Left lung (tissue), 10 donors: ENCODE data around the gene SECTM1. TPM values are rescaled to one million over a fixed set of nuclear protein-coding genes. Genes with fewer than 3 reads are reported as not detected.
A peak's percentile ranks its signal among the peaks of the same experiment; 100 is the strongest.

Experiments
- ATAC-seq: fragments of 200-7000 bp; cut with Tn5 transposase; one replicate; pipeline ENCODE4 v1.9.1; 2020; ENCODE audit warnings: moderate library complexity
- DNase-seq, 4 donors: peaks; one replicate each; pipeline ENCODE4 v3.0.0-alpha.2; 2013 to 2020
- H3K27ac ChIP-seq, 2 donors: fragments of 200-600 bp; sonication (generic) in 1 of 2; one replicate each; pipeline versions ENCODE4 v1.5.0 to v1.8.0; 2020 to 2021
- H3K27me3 ChIP-seq, 2 donors: fragments of 200-600 bp; sonication (generic) in 1 of 2; one replicate each; pipeline versions ENCODE4 v1.5.0 to v1.8.0; 2020 to 2021
- H3K36me3 ChIP-seq, 2 donors: fragments of 200-600 bp; sonication (generic) in 1 of 2; one replicate each; pipeline versions ENCODE4 v1.5.0 to v1.8.0; 2020 to 2021
- H3K4me1 ChIP-seq, 2 donors: fragments of 200-600 bp; one replicate each; pipeline ENCODE4 v1.8.0; 2021
- H3K4me3 ChIP-seq, 2 donors: fragments of 200-600 bp; sonication (generic) in 1 of 2; one replicate each; pipeline versions ENCODE4 v1.5.0 to v1.8.0; 2020 to 2021; ENCODE audit warnings: mild to moderate bottlenecking in 1 of 2
- H3K9me3 ChIP-seq, 2 donors: fragments of 200-600 bp; sonication (generic) in 1 of 2; one replicate each; pipeline versions ENCODE4 v1.5.0 to v1.8.0; 2020 to 2021
- intact Hi-C, 2 donors: fragments of 100-400 bp; cut with DNase I; formaldehyde crosslinking; loops; one replicate each; pipeline versions ENCODE4 v1.11.2 to v1.14.2; 2022
- polyA plus RNA-seq, 6 donors: library from polyadenylated mRNA; unstranded; fragments of 120-200 nt; gene quantifications; one replicate each; pipeline ENCODE4 v1.2.1, GENCODE V29; 2013; ENCODE audit not compliant: insufficient read length in 6 of 6
- total RNA-seq, 2 donors: library from RNA; stranded (reverse); fragmentation: NEBNext Ultra II Directional; extraction: Animal tissue kit (Norgen Biotek cat#: 25700); gene quantifications; one replicate each; pipeline ENCODE4 v1.2.1, GENCODE V29; 2021
- TF ChIP-seq, protein P1 (sequence below), 2 donors: fragments of 200-600 bp; sonication (generic) in 1 of 2; IDR thresholded peaks; one replicate each; pipeline versions ENCODE4 v1.5.0 to v1.8.0; 2021; ENCODE audit warnings: antibody characterized with exemption in 2 of 2
- donor health status: DM: no; HTN: yes; CAD: no.
- donor health status: DM: no; HTN: no; CAD: no.

Gene SECTM1
- total and polyA plus RNA-seq, 8 donors: 1.9 to 36.8 (median 2.7) TPM

DNA sequence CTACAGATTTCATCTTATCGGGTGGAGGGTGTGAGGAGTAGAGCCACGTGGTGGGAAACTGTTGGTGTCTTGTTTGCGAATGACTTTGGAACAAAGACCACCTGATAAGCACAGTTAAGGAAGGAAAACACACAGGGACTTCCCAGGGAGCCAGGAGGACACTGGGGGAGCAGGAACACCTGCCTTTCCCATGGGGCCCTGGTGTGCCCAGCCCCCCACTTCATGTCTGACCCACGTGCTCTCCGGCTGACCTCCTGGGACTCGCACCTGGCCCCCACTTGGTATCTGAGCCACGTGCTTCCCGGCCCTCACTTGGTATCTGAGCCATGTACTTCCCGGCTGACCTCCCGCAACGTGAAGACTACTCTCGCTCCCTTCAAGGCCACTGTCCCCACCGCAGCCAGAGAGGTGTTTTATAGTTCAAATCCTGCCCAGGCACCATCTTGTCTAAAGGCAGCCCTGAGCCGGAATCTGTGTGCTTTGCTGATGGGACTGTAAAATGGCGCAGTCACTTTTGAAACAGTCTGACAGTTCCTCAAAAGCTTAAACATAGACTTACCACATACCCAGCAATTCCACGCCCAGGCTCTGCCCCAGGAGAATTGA is 54.7 kb downstream of the SECTM1 start:
- H3K27ac ChIP-seq: peak overlapping the region in 1 of 2 donors; percentile 73
- H3K4me1 ChIP-seq: peaks cover 5 to 49% of the 10 kb centered on the region in 2 donors
- H3K27me3 ChIP-seq: no peaks in the 10 kb centered on the region
- intact Hi-C loops: no loop called here
- H3K9me3 ChIP-seq: no peaks in the 10 kb centered on the region
- DNase-seq (no peak), ATAC-seq (no peak)
- no peaks in the 10 kb centered on the region for H3K36me3 ChIP-seq
- TF ChIP-seq, protein P1, sequence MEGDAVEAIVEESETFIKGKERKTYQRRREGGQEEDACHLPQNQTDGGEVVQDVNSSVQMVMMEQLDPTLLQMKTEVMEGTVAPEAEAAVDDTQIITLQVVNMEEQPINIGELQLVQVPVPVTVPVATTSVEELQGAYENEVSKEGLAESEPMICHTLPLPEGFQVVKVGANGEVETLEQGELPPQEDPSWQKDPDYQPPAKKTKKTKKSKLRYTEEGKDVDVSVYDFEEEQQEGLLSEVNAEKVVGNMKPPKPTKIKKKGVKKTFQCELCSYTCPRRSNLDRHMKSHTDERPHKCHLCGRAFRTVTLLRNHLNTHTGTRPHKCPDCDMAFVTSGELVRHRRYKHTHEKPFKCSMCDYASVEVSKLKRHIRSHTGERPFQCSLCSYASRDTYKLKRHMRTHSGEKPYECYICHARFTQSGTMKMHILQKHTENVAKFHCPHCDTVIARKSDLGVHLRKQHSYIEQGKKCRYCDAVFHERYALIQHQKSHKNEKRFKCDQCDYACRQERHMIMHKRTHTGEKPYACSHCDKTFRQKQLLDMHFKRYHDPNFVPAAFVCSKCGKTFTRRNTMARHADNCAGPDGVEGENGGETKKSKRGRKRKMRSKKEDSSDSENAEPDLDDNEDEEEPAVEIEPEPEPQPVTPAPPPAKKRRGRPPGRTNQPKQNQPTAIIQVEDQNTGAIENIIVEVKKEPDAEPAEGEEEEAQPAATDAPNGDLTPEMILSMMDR (IDR thresholded peaks at IDR 0.05): no peak
- H3K4me3 ChIP-seq: no peak overlapping the region

DNA sequence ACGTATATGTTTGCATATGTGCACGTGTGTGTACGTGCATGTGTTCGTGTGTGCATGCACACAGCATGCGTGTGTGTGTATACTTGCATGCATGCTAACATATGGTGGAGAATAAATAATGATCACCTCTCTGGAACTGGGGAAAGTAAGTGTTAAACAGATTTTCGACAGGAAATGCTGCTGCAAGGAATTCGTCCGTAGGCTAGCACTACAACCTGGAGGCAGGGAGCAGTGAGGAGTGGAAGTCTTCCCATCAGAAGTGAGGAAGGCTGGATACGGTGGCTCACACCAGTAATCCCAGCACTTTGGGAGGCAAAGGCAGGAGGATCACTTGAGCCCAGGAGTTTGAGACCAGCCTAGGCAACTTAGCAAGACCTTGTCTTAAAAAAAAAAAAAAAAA is 55.3 kb downstream of the SECTM1 start:
- H3K27ac ChIP-seq: no peak overlapping the region

DNA sequence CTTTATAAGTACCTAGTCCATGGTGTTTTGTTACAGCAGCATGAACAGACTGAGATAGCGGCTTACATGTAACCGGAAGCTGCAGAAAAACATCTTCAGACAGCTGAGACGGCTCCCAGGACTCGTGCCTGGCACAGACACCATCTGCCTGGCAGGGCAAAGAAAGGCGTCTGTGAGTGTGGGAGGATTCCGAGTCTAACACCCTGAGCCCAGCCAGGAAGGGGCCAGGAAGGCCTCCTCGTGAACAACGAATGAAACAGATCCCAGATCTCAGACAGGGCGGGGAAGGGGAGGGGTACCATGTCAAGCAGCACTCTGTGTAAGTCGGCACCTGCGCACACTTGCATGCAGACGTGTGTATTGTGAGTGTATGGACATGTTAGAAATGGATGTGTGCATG is 55.7 kb downstream of the SECTM1 start:
- H3K4me3 ChIP-seq: no peak overlapping the region
- DNase-seq (no peak), ATAC-seq (no peak)
- H3K36me3 ChIP-seq: no peaks in the 10 kb centered on the region
- H3K27me3 ChIP-seq: no peaks in the 10 kb centered on the region
- TF ChIP-seq, protein P1 (IDR thresholded peaks at IDR 0.05): no peak
- H3K9me3 ChIP-seq: no peaks in the 10 kb centered on the region
- intact Hi-C loops: no loop called here
- peaks cover 7 to 42% of the 10 kb centered on the region in 2 donors for H3K4me1 ChIP-seq
- H3K27ac ChIP-seq: no peak overlapping the region

More for the DNA sequence above, 55.3 kb downstream of the SECTM1 start:
- DNase-seq (no peak), ATAC-seq (no peak)
- Histone ChIP-seq H3K4me1 (peaks cover 7 to 46% of the 10 kb centered on the region in 2 donors), H3K4me3 (no peak overlapping the region), H3K27me3 (no peaks in the 10 kb centered on the region), H3K36me3 (no peaks in the 10 kb centered on the region), H3K9me3 (no peaks in the 10 kb centered on the region)
- intact Hi-C loops: no loop called here
- TF ChIP-seq, protein P1 (IDR thresholded peaks at IDR 0.05): no peak

DNA sequence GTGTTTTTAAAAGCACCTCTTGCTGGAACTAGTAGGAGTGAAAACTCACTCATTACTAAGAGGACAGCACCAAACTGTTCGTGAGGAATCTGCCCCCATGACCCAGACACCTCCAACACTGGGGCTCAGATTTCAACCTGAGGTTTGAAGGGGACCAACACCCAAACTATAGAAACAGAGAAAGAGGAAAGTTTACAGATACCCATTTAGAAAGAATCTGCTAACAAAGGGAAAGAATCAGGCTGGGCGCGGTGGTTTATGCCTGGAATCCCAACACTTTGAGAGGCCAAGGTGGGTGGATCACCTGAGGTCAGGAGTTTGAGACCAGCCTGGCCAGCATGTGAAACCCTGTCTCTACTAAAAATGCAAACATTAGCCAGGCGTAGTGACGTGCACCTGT is 56.6 kb downstream of the SECTM1 start:
- H3K4me3 ChIP-seq: no peak overlapping the region
- H3K36me3 ChIP-seq: peaks cover 0 to 3% of the 10 kb centered on the region in 2 donors
- H3K9me3 ChIP-seq: no peaks in the 10 kb centered on the region
- no peak for ATAC-seq
- no peaks in the 10 kb centered on the region for H3K27me3 ChIP-seq
- H3K27ac ChIP-seq: no peak overlapping the region
- intact Hi-C loops: no loop called here
- no peak for DNase-seq
- TF ChIP-seq, protein P1 (IDR thresholded peaks at IDR 0.05): no peak
- H3K4me1 ChIP-seq: peaks cover 10 to 41% of the 10 kb centered on the region in 2 donors

DNA sequence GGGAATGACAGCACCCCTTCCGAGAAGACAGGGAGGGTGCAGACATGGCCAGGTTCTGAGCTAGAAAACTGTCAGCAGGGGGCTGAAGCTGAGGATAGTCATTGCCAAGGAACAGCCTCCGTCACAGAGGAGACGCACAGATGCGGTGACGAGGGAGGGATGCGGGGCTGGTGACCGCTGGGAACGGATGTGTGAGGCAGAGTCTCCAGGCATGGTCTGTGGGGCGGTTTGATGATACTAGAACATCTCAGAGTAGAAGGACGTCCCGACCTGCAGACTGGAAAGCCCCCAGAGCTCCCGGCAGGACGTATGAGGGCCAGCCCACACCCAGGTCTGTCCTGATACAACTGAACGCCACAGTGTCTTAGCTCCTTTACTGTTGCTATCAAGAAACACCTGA is 58.2 kb downstream of the SECTM1 start:
- H3K4me3 ChIP-seq: no peak overlapping the region
- DNase-seq: peak in 1 of 4 donors; percentile 37
- intact Hi-C loops: no loop called here
- H3K36me3 ChIP-seq: peaks cover 0 to 19% of the 10 kb centered on the region in 2 donors
- H3K27me3 ChIP-seq: no peaks in the 10 kb centered on the region
- TF ChIP-seq, protein P1 (IDR thresholded peaks at IDR 0.05): no peak
- ATAC-seq: no peak
- H3K27ac ChIP-seq: no peak overlapping the region
- peaks cover 24 to 49% of the 10 kb centered on the region in 2 donors for H3K4me1 ChIP-seq
- H3K9me3 ChIP-seq: no peaks in the 10 kb centered on the region
